Measurements from ENCODE around the gene SEPSECS. TPM values are rescaled to one million over a fixed set of nuclear protein-coding genes. Genes with fewer than 3 reads are reported as not detected.

The SEPSECS gene
- total RNA-seq, 1 donor from 2014 or later, result 8.5 TPM

DNA sequence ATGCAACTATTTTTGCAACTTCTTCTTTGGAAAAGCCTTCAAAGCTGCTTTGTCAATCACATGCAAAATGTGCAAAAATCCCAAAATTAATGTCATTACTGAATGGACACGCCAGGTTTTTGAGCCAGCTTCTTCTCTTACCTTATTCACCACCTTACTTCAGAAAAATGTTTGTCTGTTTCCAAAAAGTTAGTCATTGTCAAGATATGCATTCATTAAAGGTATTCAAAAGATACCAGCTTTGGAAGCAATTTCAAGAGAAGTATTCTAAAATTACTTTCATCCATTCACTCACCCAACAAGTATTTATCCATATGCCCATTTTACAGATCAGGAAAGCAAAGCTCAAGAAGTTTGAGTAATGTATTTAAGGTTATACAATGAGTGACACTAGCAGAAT, 2.3 kb upstream of the SEPSECS start:
- H3K27ac ChIP-seq, result no peak overlapping the region
- no peak for TF ChIP-seq CTCF (IDR thresholded peaks at IDR 0.05)
- H3K9me3 ChIP-seq, result no peaks in the 10 kb centered on the region
- DNase-seq (no peak), ATAC-seq (no peak)
- intact Hi-C loops (cut with DNase I), result no loop called here
- peaks cover 24% of the 10 kb centered on the region for H3K4me1 ChIP-seq
- H3K27me3 ChIP-seq, result no peaks in the 10 kb centered on the region
- H3K4me3 ChIP-seq, result no peak overlapping the region
- H3K36me3 ChIP-seq, result no peaks in the 10 kb centered on the region

- Histone ChIP-seq H3K4me3 (peak overlapping the region; percentile 96), H3K27me3 (no peaks in the 10 kb centered on the region), H3K27ac (peak overlapping the region; percentile 98), H3K4me1 (peaks cover 24% of the 10 kb centered on the region), H3K9me3 (no peaks in the 10 kb centered on the region), H3K36me3 (no peaks in the 10 kb centered on the region)
- DNase-seq, result no peak
- intact Hi-C loops (cut with DNase I), result no loop called here
- ATAC-seq, result no peak
- TF ChIP-seq CTCF (IDR thresholded peaks at IDR 0.05), result no peak
Measured at GRCh38 chr4:25161593-25161950, 1.3 kb upstream of the SEPSECS start.

DNA sequence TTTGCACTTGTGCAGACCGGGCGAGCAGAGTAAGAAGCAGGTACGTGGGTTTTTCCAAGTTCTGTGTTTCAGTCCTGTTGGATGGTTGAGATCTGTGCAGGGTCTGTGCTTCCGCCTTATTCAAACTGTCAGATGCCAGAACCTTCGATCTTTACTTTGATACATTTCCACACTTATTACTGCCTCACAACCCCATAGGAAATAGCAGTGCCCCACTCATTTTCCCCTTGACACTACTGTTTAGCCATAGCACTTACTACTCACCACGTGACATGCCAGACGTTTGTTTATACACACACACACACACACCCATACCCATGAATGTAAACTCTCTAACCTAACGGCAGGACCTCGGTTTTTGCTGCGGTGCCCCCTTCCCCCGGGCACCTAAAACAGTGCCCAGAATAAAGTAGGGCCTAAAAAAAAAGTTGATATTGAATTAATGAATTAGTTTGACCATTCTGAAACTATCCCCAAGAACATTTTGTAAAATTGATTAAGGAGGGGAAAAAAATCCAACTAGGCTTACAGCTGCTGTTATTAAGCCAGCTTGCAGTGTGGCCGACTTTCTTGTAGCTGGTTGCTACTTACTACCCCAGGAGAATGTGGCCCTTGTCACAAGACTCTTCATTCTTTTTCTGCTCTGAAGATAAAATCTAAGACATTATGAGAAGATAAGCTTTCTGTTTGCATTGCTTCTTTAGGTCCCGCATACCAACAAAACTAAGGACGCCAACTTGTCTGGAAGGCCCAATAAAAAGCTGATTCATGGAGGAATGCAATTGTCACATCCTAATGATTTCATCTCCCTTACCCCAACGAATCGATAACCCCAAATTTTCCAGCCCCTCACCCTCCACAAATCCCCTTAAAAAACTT, 704 bp upstream of the SEPSECS start:
- intact Hi-C loops (cut with DNase I), result no loop called here
- Histone ChIP-seq H3K27me3 (no peaks in the 10 kb centered on the region), H3K36me3 (no peaks in the 10 kb centered on the region), H3K4me1 (peaks cover 24% of the 10 kb centered on the region), H3K9me3 (no peaks in the 10 kb centered on the region), H3K4me3 (peak overlapping the region; percentile 96), H3K27ac (peak overlapping the region; percentile 98)
- TF ChIP-seq CTCF (IDR thresholded peaks at IDR 0.05), result no peak
- no peak for DNase-seq
- ATAC-seq, result peak; percentile 59

DNA sequence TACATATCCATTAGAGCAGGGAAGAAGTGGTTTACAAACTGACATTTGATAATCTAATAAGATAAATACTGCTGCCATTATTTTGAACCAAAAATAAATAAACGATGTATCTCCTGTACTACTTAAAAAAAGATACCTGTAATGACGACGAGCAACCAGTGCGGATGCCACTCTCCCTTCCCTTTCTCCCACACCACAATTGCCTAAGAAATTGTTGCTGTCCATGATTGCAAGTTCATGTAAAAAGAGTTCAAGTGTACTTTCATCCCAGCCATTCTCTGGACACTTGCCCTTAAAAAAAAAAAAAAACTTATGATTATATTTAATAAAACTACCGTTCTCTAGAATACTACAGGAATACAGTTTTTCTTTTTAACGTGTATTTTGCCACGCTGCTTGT, 1.4 kb downstream of the SEPSECS start:
- no peaks in the 10 kb centered on the region for H3K9me3 ChIP-seq

GRCh38 chr4:25157081-25157480, 3.2 kb downstream of the SEPSECS start:
- DNase-seq, result no peak
- Histone ChIP-seq H3K27me3 (no peaks in the 10 kb centered on the region), H3K9me3 (no peaks in the 10 kb centered on the region), H3K36me3 (peaks cover 9% of the 10 kb centered on the region), H3K27ac (no peak overlapping the region), H3K4me3 (no peak overlapping the region), H3K4me1 (peaks cover 18% of the 10 kb centered on the region)
- no peak for TF ChIP-seq CTCF (IDR thresholded peaks at IDR 0.05)
- intact Hi-C loops (cut with DNase I), result no loop called here
- no peak for ATAC-seq

More for the DNA sequence above, 1.4 kb downstream of the SEPSECS start:
- H3K27ac ChIP-seq, result no peak overlapping the region
- H3K36me3 ChIP-seq, result peaks cover 9% of the 10 kb centered on the region
- intact Hi-C loops (cut with DNase I), result no loop called here
- H3K4me3 ChIP-seq, result no peak overlapping the region
- ATAC-seq (no peak), DNase-seq (no peak)
- H3K4me1 ChIP-seq, result peaks cover 24% of the 10 kb centered on the region
- TF ChIP-seq CTCF (IDR thresholded peaks at IDR 0.05), result no peak
- H3K27me3 ChIP-seq, result no peaks in the 10 kb centered on the region

Measured in upper lobe of right lung (tissue), 1 donor.